Adrenal gland (tissue), 12 donors: ENCODE measurements around the gene GRWD1. TPM values are rescaled to one million over a fixed set of nuclear protein-coding genes. Genes with fewer than 3 reads are reported as not detected.

Experiments
- DNase-seq, 7 donors: peaks; one replicate each; pipeline ENCODE4 v3.0.0-alpha.2; 2019 to 2020
- H3K27ac ChIP-seq, 5 donors: fragments of 200-600 bp; sonication (generic) in 4 of 5; 1 replicate in 3 of 5; 2 replicates in 2 of 5; pipeline versions ENCODE4 v1.5.1 to v1.8.0; 2016 to 2020; ENCODE audit warnings: mild to moderate bottlenecking in 1 of 5
- H3K27me3 ChIP-seq: fragments of 200-600 bp; 2 replicates; pipeline ENCODE4 v1.8.0; 2021
- H3K36me3 ChIP-seq, 2 donors: fragments of 200-600 bp; replicated peaks in 1 of 2; 1 replicate in 1 of 2; 2 replicates in 1 of 2; pipeline versions ENCODE4 v1.5.1 to v1.8.0; 2018 to 2022
- H3K4me1 ChIP-seq, 2 donors: fragments of 200-600 bp; replicated peaks in 1 of 2; 1 replicate in 1 of 2; 2 replicates in 1 of 2; pipeline versions ENCODE4 v1.5.1 to v1.8.0; 2018 to 2021
- H3K4me3 ChIP-seq, 4 donors: fragments of 200-600 bp; sonication (generic) in 3 of 4; one replicate each; pipeline ENCODE4 v1.5.1; 2016 to 2018
- H3K9me3 ChIP-seq, 3 donors: fragments of 200-600 bp; sonication (generic) in 1 of 3; replicated peaks in 1 of 3; 1 replicate in 2 of 3; 2 replicates in 1 of 3; pipeline versions ENCODE4 v1.5.1 to v1.8.0; 2016 to 2021
- POLR2A ChIP-seq, 2 donors: fragments of 450-650 bp; IDR thresholded peaks; one replicate each; pipeline ENCODE4 v1.6.1; 2017; ENCODE audit warnings: antibody characterized with exemption in 2 of 2, mild to moderate bottlenecking in 2 of 2, moderate library complexity in 1 of 2
- WGBS, 4 donors: extraction: QIAGEN DNeasy Blood & Tissue Kit in 2 of 4; methylation state at CpG; one replicate each; pipeline versions ENCODE4 v1.1.5 to v1.1.7; 2013 to 2017; 5-methylcytosine and 5-hydroxymethylcytosine counted together
- intact Hi-C, 2 donors: fragments of 100-400 bp; cut with DNase I; formaldehyde crosslinking; loops; one replicate each; pipeline versions ENCODE4 v1.14.1 to v1.15.0; 2022 to 2023
- polyA plus RNA-seq, 3 donors: library from polyadenylated mRNA; stranded (reverse); fragments of 200-250 nt in 2 of 3; fragments of 350-450 nt in 1 of 3; fragmentation: Illumina TruSeq in 1 of 3; extraction: RNeasy Lipid Tissue Mini Kit (QIAGEN cat#74804) in 1 of 3; gene quantifications; one replicate each; pipeline ENCODE4 v1.2.3, GENCODE V29; 2013 to 2014
- total RNA-seq, 9 donors: library from RNA; depleted of rRNA in 4 of 9; stranded (reverse); fragments of >200 nt in 4 of 9; fragments of 120-200 nt in 1 of 9; fragmentation: NEBNext Ultra II Directional in 1 of 9; extraction: Animal tissue kit (Norgen Biotek cat#: 25700) in 1 of 9; gene quantifications; one replicate each; pipeline versions ENCODE4 v1.1.0 to v1.2.4, GENCODE V29; 2013 to 2023
- TF ChIP-seq, protein P1 (sequence below), 6 experiments: fragments of 450-650 bp in 4 of 6; fragments of 200-600 bp in 2 of 6; sonication (generic) in 1 of 6; IDR thresholded peaks; 1 replicate in 5 of 6; 2 replicates in 1 of 6; pipeline versions ENCODE4 v1.5.1 to v1.8.0; 2016 to 2021; ENCODE audit warnings: antibody characterized with exemption in 6 of 6, mild to moderate bottlenecking in 2 of 6, moderate library complexity in 1 of 6
- donor health status: healthy with polysubstance abuse.
- donor health status: Bipolar disorder and iron deficiency.
- donor health status: DM: yes; HTN: yes; CAD: no.
- donor health status: DM: no; HTN: no; CAD: no.
- donor health status: DM: no; HTN: no; CAD: no.
- donor health status: DM: yes; HTN: yes; CAD: no.

GRWD1 gene
- total and polyA plus RNA-seq, 12 donors = 6.6 to 48.4 (median 24.0) TPM

DNA sequence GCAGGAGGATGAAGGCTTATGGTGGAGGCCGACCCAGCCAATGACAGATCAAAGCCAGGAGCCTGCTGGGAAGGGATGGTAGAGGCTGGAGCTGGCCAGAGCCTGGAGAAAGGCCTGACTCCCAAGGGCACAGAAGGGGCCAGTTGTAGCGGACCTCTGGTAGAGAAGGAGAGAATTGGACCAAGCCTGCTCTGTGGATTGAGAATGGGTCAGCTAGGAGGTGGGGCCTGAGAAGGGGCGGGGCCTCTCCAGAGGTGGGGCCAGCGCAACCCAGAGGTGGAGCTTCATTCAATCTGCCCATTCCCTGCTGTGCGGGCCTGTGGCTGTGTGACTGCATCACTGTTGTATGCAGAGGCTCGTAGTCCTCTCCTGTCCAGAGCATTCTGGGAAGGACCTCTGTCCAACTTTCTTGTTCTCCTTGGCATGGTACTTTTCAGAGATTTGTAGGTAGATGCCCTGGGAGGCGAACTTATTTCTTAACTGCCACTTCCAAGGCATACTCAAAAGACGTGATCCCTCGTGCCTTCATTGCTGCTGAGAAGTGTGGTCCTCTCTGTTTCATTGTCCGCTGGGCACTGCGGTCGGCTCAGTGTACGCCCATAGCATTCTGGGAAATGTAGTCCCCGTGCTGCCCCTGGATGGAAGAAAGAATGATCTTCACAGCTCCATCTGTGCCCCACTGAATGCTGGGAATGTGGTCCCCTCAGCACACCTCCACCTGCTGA is 45.6 kb upstream of the GRWD1 start:
- H3K27me3 ChIP-seq = peaks cover 20% of the 10 kb centered on the region
- peak overlapping the region in 2 of 5 donors; percentile 23 to 33 for H3K27ac ChIP-seq
- no peaks in the 10 kb centered on the region for H3K36me3 ChIP-seq
- TF ChIP-seq, protein P1, sequence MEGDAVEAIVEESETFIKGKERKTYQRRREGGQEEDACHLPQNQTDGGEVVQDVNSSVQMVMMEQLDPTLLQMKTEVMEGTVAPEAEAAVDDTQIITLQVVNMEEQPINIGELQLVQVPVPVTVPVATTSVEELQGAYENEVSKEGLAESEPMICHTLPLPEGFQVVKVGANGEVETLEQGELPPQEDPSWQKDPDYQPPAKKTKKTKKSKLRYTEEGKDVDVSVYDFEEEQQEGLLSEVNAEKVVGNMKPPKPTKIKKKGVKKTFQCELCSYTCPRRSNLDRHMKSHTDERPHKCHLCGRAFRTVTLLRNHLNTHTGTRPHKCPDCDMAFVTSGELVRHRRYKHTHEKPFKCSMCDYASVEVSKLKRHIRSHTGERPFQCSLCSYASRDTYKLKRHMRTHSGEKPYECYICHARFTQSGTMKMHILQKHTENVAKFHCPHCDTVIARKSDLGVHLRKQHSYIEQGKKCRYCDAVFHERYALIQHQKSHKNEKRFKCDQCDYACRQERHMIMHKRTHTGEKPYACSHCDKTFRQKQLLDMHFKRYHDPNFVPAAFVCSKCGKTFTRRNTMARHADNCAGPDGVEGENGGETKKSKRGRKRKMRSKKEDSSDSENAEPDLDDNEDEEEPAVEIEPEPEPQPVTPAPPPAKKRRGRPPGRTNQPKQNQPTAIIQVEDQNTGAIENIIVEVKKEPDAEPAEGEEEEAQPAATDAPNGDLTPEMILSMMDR (IDR thresholded peaks at IDR 0.05) = no peak
- no peak for TF ChIP-seq POLR2A (IDR thresholded peaks at IDR 0.05)
- H3K4me1 ChIP-seq = peaks cover 0 to 6% of the 10 kb centered on the region in 2 donors
- no peaks in the 10 kb centered on the region for H3K9me3 ChIP-seq
- intact Hi-C loops = no loop called here
- WGBS, 4 donors = 43 to 53% (median 49%) methylated on average over 11 to 14 of the region's 14 CpGs
- peak overlapping the region in 1 of 4 donors; percentile 3 for H3K4me3 ChIP-seq
- peak in 5 of 7 donors; percentile 34 to 67 (median 59) for DNase-seq

DNA sequence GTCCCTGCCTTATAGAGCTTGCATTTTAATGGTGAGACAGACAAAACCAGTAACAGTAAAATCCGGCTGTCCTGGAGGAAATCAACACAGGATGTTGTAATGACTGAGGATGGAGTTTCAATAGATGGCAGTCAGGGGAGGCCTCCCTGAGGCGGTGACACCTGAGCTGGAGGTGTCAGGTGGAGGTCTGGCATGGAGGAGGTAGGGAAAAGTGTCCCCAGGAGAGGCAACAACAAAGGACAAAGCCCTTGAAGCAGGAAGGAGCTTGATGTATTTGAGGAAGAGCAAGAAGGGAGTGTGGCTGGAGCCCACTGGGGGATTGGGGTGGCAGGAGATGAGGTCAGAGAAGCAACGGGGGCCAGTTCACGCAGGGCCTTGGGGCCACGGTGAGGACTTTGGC is 44.5 kb upstream of the GRWD1 start:
- intact Hi-C loops = no loop called here
- Histone ChIP-seq H3K27me3 (peaks cover 10% of the 10 kb centered on the region), H3K27ac (no peak overlapping the region), H3K4me3 (no peak overlapping the region), H3K4me1 (peaks cover 0 to 6% of the 10 kb centered on the region in 2 donors), H3K36me3 (no peaks in the 10 kb centered on the region), H3K9me3 (no peaks in the 10 kb centered on the region)
- DNase-seq = no peak
- 75 to 84% (median 79%) methylated on average over 5 of the region's 5 CpGs for WGBS, 4 donors
- TF ChIP-seq, protein P1 (IDR thresholded peaks at IDR 0.05) = no peak
- TF ChIP-seq POLR2A (IDR thresholded peaks at IDR 0.05) = no peak

DNA sequence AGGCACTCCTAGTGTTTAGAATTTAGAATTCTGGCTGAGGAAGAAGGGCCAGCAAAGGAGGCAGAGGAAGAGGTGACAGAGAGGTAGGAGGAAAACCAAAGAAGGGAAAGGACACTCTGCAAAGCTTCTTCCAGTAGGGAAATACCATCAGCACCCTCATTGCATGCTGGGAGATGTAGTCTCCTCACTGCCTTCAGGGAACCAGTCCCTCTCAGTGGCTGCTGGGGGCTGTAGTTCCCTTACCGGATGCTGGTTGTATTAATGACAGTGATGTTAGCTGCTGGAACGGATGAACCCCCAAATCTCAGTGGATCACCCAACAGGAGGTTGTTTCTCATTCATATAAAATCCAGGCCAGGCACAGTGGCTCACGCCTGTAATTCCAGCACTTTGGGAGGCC is 42.2 kb upstream of the GRWD1 start:
- Histone ChIP-seq H3K4me3 (no peak overlapping the region), H3K27me3 (no peaks in the 10 kb centered on the region), H3K4me1 (no peaks in the 10 kb centered on the region), H3K36me3 (no peaks in the 10 kb centered on the region), H3K27ac (no peak overlapping the region), H3K9me3 (no peaks in the 10 kb centered on the region)
- TF ChIP-seq POLR2A (IDR thresholded peaks at IDR 0.05) = no peak
- TF ChIP-seq, protein P1 (IDR thresholded peaks at IDR 0.05) = no peak
- peak in 4 of 7 donors; percentile 51 to 79 (median 62) for DNase-seq
- 32 to 52% (median 41%) methylated on average over 3 of the region's 3 CpGs for WGBS, 4 donors
- intact Hi-C loops = no loop called here

DNA sequence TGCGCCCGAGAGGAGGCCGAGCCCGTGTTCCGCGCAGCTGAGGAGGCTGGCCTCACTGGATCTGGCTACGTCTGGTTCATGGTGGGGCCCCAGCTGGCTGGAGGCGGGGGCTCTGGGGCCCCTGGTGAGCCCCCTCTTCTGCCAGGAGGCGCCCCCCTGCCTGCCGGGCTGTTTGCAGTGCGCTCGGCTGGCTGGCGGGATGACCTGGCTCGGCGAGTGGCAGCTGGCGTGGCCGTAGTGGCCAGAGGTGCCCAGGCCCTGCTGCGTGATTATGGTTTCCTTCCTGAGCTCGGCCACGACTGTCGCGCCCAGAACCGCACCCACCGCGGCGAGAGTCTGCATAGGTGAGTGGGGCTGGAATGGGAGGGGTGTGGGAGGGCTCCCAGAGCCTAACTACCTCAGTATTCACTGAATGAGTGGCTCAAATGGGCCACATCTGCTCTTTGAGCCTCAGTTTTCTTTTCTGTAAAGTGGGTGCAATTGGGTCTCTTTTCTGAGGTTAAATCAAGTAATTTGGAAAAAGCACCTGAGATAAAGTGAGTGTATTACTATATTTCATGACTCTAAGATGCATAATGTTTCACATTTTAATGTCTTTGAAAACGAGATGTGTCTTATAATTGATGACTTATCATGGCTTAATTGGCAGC is 40.6 kb upstream of the GRWD1 start:
- no peaks in the 10 kb centered on the region for H3K4me1 ChIP-seq
- WGBS, 4 donors = 88 to 91% (median 90%) methylated on average over 19 to 27 of the region's 27 CpGs
- no peaks in the 10 kb centered on the region for H3K36me3 ChIP-seq
- no peak overlapping the region for H3K27ac ChIP-seq
- DNase-seq = no peak
- no peaks in the 10 kb centered on the region for H3K27me3 ChIP-seq
- intact Hi-C loops = no loop called here
- no peaks in the 10 kb centered on the region for H3K9me3 ChIP-seq
- no peak for TF ChIP-seq POLR2A (IDR thresholded peaks at IDR 0.05)
- TF ChIP-seq, protein P1 (IDR thresholded peaks at IDR 0.05) = no peak
- H3K4me3 ChIP-seq = no peak overlapping the region
